GM23338 (cell line): ENCODE measurements around the gene COBL. TPM values are rescaled to one million over a fixed set of nuclear protein-coding genes. Genes with fewer than 3 reads are reported as not detected.

ENCODE experiments used
- ATAC-seq: fragments of 200-7000 bp; cut with Tn5 transposase; 3 replicates; pipeline ENCODE4 v1.9.1; 2020
- DNase-seq: peaks from one replicate; pipeline ENCODE4 v3.0.0-alpha.2; 2015; ENCODE audit warnings: low spot score
- H2AFZ ChIP-seq: fragments of 200-600 bp; sonication (generic); 2 replicates; pipeline ENCODE4 v1.8.0; 2016; ENCODE audit warnings: antibody characterized with exemption, mild to moderate bottlenecking, moderate library complexity
- H3F3A ChIP-seq: fragments of 200-600 bp; sonication (generic); replicated peaks from 2 replicates; pipeline ENCODE4 v1.8.0; 2017; ENCODE audit warnings: antibody characterized with exemption, mixed run types, low read depth
- H3K27ac ChIP-seq: fragments of 200-600 bp; sonication (generic); 2 replicates; pipeline ENCODE4 v1.6.1; 2016; ENCODE audit warnings: low read depth
- H3K27me3 ChIP-seq: fragments of 200-600 bp; sonication (generic); 2 replicates; pipeline ENCODE4 v1.8.0; 2016; ENCODE audit warnings: mild to moderate bottlenecking, mixed run types, moderate library complexity; ENCODE audit not compliant: insufficient read depth
- H3K36me3 ChIP-seq: fragments of 200-600 bp; sonication (generic); 2 replicates; pipeline ENCODE4 v1.8.0; 2016; ENCODE audit warnings: mild to moderate bottlenecking; ENCODE audit not compliant: insufficient read depth
- H3K4me1 ChIP-seq: fragments of 200-600 bp; sonication (generic); 2 replicates; pipeline ENCODE4 v1.8.0; 2016; ENCODE audit warnings: mild to moderate bottlenecking, moderate library complexity; ENCODE audit not compliant: insufficient read depth
- H3K4me2 ChIP-seq: fragments of 200-600 bp; sonication (generic); 2 replicates; pipeline ENCODE4 v1.7.1; 2017; ENCODE audit warnings: mixed run types
- H3K4me3 ChIP-seq: fragments of 200-600 bp; sonication (generic); 2 replicates; pipeline ENCODE4 v1.6.1; 2016; ENCODE audit warnings: mixed run types
- H3K79me2 ChIP-seq: fragments of 200-600 bp; sonication (generic); replicated peaks from 2 replicates; pipeline ENCODE4 v1.8.0; 2017; ENCODE audit warnings: mild to moderate bottlenecking; ENCODE audit not compliant: insufficient read depth
- H3K9me2 ChIP-seq: fragments of 200-600 bp; sonication (generic); 2 replicates; pipeline ENCODE4 v1.8.0; 2017; ENCODE audit not compliant: insufficient read depth
- H4K20me1 ChIP-seq: fragments of 200-600 bp; sonication (generic); replicated peaks from 2 replicates; pipeline ENCODE4 v1.8.0; 2017; ENCODE audit warnings: mild to moderate bottlenecking; ENCODE audit not compliant: insufficient read depth
- H3K27ac Mint-ChIP-seq: 2 replicates; pipeline ENCODE4 v1.8.0; 2020; ENCODE audit warnings: inconsistent platforms, mild to moderate bottlenecking, moderate library complexity, mixed read lengths
- H3K27me3 Mint-ChIP-seq: 3 replicates; pipeline ENCODE4 v1.8.0; 2022; ENCODE audit warnings: low read depth, mild to moderate bottlenecking, moderate library complexity, mixed read lengths, inconsistent platforms; ENCODE audit not compliant: insufficient read depth, poor library complexity
- H3K36me3 Mint-ChIP-seq: 3 replicates; pipeline ENCODE4 v1.8.0; 2021; ENCODE audit warnings: low read depth, mild to moderate bottlenecking, inconsistent platforms, moderate library complexity, mixed read lengths
- H3K4me1 Mint-ChIP-seq: 3 replicates; pipeline ENCODE4 v1.8.0; 2020; ENCODE audit warnings: mild to moderate bottlenecking, inconsistent platforms, mixed read lengths
- H3K4me3 Mint-ChIP-seq: 3 replicates; pipeline ENCODE4 v1.8.0; 2021; ENCODE audit warnings: moderate library complexity, mild to moderate bottlenecking, inconsistent platforms, mixed read lengths
- H3K9me3 Mint-ChIP-seq: 3 replicates; pipeline ENCODE4 v1.8.0; 2020; ENCODE audit warnings: moderate library complexity, mild to moderate bottlenecking, inconsistent platforms, mixed read lengths
- CREB1 ChIP-seq: fragments of 250-450 bp; sonication (Bioruptor Pico); IDR thresholded peaks from 2 replicates; pipeline ENCODE4 v1.5.0; 2020; ENCODE audit warnings: low read depth, mild to moderate bottlenecking, moderate library complexity
- EZH2phosphoT487 ChIP-seq: fragments of 200-600 bp; sonication (generic); IDR thresholded peaks from one replicate; pipeline ENCODE4 v1.8.1; 2018; ENCODE audit warnings: antibody characterized with exemption; ENCODE audit not compliant: unreplicated experiment
- JUNB ChIP-seq: IDR thresholded peaks from one replicate; pipeline ENCODE4 v1.6.1; 2016; ENCODE audit warnings: antibody characterized with exemption; ENCODE audit not compliant: unreplicated experiment
- POLR2AphosphoS5 ChIP-seq: IDR thresholded peaks from 2 replicates; pipeline ENCODE4 v1.6.1; 2016; ENCODE audit warnings: antibody characterized with exemption, low read depth
- REST ChIP-seq: IDR thresholded peaks from one replicate; pipeline ENCODE4 v1.6.1; 2018; ENCODE audit warnings: antibody characterized with exemption; ENCODE audit not compliant: unreplicated experiment
- STAT1 ChIP-seq: IDR thresholded peaks from one replicate; pipeline ENCODE4 v1.6.1; 2016; ENCODE audit warnings: antibody characterized with exemption; ENCODE audit not compliant: unreplicated experiment
- ZNF331 ChIP-seq: fragments of 250-450 bp; sonication (Bioruptor Pico); IDR thresholded peaks from 2 replicates; pipeline ENCODE4 v1.5.0; 2020; ENCODE audit warnings: low read depth, mild to moderate bottlenecking, moderate library complexity
- polyA plus RNA-seq: library from polyadenylated mRNA; unstranded; fragments of >200 nt; fragmentation: Nextera tagmentation; extraction: Ambion mirVana; gene quantifications from 2 replicates; pipeline ENCODE4 v1.2.1, GENCODE V29; 2016
- total RNA-seq: library from RNA; depleted of rRNA; stranded (reverse); fragments of >200 nt; shearing (Covaris generic); gene quantifications from 2 replicates; pipeline ENCODE4 v1.2.3, GENCODE V29; 2014
- TF ChIP-seq, protein P1 (sequence below): fragments of 250-450 bp; sonication (Bioruptor Pico); IDR thresholded peaks from 2 replicates; pipeline ENCODE4 v1.5.0; 2020; ENCODE audit warnings: mild to moderate bottlenecking, moderate library complexity
- TF ChIP-seq, protein P2 (sequence below), 2 experiments: fragments of 200-600 bp in 1 of 2; sonication (generic) in 1 of 2; conservative IDR thresholded peaks; 2 replicates each; pipeline versions ENCODE4 v1.5.1 to v1.6.1; 2016 to 2017; ENCODE audit warnings: antibody characterized with exemption in 2 of 2, low read depth in 2 of 2, mild to moderate bottlenecking in 2 of 2, moderate library complexity in 1 of 2

COBL gene
- total and polyA plus RNA-seq, 2 experiments from 2014 or later = 18.3 to 51.9 TPM

DNA sequence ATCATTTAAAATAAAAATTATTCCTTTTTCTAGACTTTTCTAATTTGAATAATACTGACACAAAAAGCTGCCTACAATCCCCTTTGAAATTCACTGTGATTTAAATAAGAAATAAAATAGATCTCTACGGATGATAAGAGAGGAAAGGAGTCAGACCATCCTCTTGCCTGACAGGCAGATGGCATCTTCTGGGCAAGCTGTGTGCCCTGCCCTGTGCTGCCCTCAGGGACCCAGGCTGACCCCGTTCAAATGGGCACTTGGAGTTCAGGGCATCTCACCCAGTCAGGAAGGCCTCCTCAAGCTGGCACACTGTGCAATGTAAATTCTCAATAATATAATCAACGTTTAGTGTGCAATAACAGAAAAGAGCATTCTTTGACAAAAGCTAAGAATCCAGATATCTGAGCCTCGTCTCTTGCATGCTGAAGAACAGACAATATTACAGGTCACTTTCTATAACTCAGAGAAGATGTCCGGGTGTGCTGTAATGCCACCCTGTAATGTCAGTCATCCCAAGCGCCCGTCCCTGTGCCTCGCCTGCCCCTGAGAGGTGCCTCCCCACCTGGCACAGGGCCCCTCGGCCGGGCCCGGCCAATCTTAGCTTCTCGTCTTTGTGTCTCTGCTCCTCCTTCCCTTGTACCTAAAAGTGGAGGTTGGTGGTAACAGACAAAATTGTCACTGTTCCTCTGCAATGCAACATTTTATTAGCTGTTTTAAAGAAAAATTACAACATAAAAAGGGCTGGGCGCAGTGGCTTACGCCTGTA is 263.3 kb downstream of the COBL start:
- peaks cover 2% of the 10 kb centered on the region; the same call in 1 of the 2 replicates for H4K20me1 ChIP-seq
- no peaks in the 10 kb centered on the region for H3K9me2 ChIP-seq
- H3K36me3 ChIP-seq = no peaks in the 10 kb centered on the region; the same call in 1 of the 2 replicates
- Mint-ChIP-seq H3K4me3 (no peak overlapping the region), H3K36me3 (no peaks in the 10 kb centered on the region), H3K27ac (no peak overlapping the region; the same call in 1 of the 2 replicates), H3K9me3 (no peaks in the 10 kb centered on the region), H3K4me1 (no peaks in the 10 kb centered on the region), H3K27me3 (peaks cover 2% of the 10 kb centered on the region)
- H3K4me3 ChIP-seq = no peak overlapping the region
- no peaks in the 10 kb centered on the region for H3K27me3 ChIP-seq
- no peaks in the 10 kb centered on the region for H3K4me1 ChIP-seq
- DNase-seq (no peak), ATAC-seq (no peak)
- no peak overlapping the region for H2AFZ ChIP-seq
- H3F3A ChIP-seq = no peaks in the 10 kb centered on the region
- no peak overlapping the region for H3K4me2 ChIP-seq
- no peak for TF ChIP-seq CREB1 (CRISPR knock-in tag)
- TF ChIP-seq, protein P1, sequence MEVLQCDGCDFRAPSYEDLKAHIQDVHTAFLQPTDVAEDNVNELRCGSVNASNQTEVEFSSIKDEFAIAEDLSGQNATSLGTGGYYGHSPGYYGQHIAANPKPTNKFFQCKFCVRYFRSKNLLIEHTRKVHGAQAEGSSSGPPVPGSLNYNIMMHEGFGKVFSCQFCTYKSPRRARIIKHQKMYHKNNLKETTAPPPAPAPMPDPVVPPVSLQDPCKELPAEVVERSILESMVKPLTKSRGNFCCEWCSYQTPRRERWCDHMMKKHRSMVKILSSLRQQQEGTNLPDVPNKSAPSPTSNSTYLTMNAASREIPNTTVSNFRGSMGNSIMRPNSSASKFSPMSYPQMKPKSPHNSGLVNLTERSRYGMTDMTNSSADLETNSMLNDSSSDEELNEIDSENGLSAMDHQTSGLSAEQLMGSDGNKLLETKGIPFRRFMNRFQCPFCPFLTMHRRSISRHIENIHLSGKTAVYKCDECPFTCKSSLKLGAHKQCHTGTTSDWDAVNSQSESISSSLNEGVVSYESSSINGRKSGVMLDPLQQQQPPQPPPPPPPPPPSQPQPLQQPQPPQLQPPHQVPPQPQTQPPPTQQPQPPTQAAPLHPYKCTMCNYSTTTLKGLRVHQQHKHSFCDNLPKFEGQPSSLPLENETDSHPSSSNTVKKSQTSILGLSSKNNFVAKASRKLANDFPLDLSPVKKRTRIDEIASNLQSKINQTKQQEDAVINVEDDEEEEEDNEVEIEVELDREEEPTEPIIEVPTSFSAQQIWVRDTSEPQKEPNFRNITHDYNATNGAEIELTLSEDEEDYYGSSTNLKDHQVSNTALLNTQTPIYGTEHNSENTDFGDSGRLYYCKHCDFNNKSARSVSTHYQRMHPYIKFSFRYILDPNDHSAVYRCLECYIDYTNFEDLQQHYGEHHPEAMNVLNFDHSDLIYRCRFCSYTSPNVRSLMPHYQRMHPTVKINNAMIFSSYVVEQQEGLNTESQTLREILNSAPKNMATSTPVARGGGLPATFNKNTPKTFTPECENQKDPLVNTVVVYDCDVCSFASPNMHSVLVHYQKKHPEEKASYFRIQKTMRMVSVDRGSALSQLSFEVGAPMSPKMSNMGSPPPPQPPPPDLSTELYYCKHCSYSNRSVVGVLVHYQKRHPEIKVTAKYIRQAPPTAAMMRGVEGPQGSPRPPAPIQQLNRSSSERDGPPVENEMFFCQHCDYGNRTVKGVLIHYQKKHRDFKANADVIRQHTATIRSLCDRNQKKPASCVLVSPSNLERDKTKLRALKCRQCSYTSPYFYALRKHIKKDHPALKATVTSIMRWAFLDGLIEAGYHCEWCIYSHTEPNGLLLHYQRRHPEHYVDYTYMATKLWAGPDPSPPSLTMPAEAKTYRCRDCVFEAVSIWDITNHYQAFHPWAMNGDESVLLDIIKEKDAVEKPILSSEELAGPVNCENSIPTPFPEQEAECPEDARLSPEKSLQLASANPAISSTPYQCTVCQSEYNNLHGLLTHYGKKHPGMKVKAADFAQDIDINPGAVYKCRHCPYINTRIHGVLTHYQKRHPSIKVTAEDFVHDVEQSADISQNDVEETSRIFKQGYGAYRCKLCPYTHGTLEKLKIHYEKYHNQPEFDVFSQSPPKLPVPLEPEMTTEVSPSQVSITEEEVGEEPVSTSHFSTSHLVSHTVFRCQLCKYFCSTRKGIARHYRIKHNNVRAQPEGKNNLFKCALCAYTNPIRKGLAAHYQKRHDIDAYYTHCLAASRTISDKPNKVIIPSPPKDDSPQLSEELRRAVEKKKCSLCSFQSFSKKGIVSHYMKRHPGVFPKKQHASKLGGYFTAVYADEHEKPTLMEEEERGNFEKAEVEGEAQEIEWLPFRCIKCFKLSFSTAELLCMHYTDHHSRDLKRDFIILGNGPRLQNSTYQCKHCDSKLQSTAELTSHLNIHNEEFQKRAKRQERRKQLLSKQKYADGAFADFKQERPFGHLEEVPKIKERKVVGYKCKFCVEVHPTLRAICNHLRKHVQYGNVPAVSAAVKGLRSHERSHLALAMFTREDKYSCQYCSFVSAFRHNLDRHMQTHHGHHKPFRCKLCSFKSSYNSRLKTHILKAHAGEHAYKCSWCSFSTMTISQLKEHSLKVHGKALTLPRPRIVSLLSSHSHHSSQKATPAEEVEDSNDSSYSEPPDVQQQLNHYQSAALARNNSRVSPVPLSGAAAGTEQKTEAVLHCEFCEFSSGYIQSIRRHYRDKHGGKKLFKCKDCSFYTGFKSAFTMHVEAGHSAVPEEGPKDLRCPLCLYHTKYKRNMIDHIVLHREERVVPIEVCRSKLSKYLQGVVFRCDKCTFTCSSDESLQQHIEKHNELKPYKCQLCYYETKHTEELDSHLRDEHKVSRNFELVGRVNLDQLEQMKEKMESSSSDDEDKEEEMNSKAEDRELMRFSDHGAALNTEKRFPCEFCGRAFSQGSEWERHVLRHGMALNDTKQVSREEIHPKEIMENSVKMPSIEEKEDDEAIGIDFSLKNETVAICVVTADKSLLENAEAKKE (CRISPR knock-in tag) = no peak
- no peak for TF ChIP-seq EZH2phosphoT487
- H3K79me2 ChIP-seq = no peaks in the 10 kb centered on the region
- H3K27ac ChIP-seq = no peak overlapping the region

DNA sequence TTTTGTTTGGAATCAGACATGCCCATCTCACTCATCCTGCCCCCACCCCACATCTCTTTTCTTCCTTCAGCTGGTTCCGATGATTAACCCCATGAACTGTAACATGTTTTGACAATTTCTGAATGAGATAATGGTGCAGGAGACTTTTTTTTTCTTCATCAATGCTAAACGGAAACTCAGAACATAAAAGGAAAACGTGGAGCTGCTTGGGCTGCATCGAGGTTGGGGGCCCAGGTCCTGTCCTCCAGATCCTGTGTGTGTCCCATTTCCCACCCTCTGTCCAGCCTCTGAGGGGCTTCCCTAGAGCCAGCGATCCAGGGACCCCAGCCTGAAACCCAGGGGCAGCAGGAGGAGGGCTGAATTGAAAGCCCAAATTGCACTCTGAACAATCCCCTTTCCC is 270.1 kb downstream of the COBL start:
- Histone ChIP-seq H3K79me2 (no peaks in the 10 kb centered on the region), H3K9me2 (no peaks in the 10 kb centered on the region), H2AFZ (no peak overlapping the region), H4K20me1 (no peaks in the 10 kb centered on the region; the same call in none of the 2 replicates), H3K27me3 (no peaks in the 10 kb centered on the region), H3K36me3 (no peaks in the 10 kb centered on the region; the same call in 1 of the 2 replicates), H3K4me2 (no peak overlapping the region), H3F3A (no peaks in the 10 kb centered on the region), H3K4me1 (no peaks in the 10 kb centered on the region), H3K27ac (no peak overlapping the region), H3K4me3 (no peak overlapping the region)
- H3K4me1 Mint-ChIP-seq = no peaks in the 10 kb centered on the region
- no peak overlapping the region for H3K27ac Mint-ChIP-seq
- H3K27me3 Mint-ChIP-seq = no peaks in the 10 kb centered on the region
- peaks cover 13% of the 10 kb centered on the region for H3K9me3 Mint-ChIP-seq
- ATAC-seq (no peak), DNase-seq (no peak)
- H3K36me3 Mint-ChIP-seq = peaks cover 16% of the 10 kb centered on the region
- H3K4me3 Mint-ChIP-seq = no peak overlapping the region
- TF ChIP-seq STAT1 (no peak), EZH2phosphoT487 (no peak), ZNF331 (CRISPR knock-in tag) (no peak), JUNB (no peak), POLR2AphosphoS5 (no peak), CREB1 (CRISPR knock-in tag) (no peak), REST (no peak)
- TF ChIP-seq, protein P2, sequence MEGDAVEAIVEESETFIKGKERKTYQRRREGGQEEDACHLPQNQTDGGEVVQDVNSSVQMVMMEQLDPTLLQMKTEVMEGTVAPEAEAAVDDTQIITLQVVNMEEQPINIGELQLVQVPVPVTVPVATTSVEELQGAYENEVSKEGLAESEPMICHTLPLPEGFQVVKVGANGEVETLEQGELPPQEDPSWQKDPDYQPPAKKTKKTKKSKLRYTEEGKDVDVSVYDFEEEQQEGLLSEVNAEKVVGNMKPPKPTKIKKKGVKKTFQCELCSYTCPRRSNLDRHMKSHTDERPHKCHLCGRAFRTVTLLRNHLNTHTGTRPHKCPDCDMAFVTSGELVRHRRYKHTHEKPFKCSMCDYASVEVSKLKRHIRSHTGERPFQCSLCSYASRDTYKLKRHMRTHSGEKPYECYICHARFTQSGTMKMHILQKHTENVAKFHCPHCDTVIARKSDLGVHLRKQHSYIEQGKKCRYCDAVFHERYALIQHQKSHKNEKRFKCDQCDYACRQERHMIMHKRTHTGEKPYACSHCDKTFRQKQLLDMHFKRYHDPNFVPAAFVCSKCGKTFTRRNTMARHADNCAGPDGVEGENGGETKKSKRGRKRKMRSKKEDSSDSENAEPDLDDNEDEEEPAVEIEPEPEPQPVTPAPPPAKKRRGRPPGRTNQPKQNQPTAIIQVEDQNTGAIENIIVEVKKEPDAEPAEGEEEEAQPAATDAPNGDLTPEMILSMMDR (conservative IDR thresholded peaks at IDR 0.05; ENCODE audit: low read depth in 2 of 2) = no peak
